OCI-LY1 (cell line): Measurements from ENCODE around the gene ACYP2.

Experiments
- H2AFZ ChIP-seq: fragments of 200-600 bp; sonication (generic), shearing (Covaris generic); 2 replicates; pipeline ENCODE4 v1.6.0; 2014; ENCODE audit warnings: antibody characterized with exemption, mild to moderate bottlenecking, low read length
- H3F3A ChIP-seq: fragments of 200-600 bp; sonication (generic), shearing (Covaris generic); 2 replicates; pipeline ENCODE4 v1.6.0; 2014; ENCODE audit warnings: mild to moderate bottlenecking, antibody characterized with exemption, low read length, moderate library complexity; ENCODE audit not compliant: insufficient read depth
- H3K27ac ChIP-seq: fragments of 200-600 bp; sonication (generic); 2 replicates; pipeline ENCODE4 v1.5.1; 2014; ENCODE audit warnings: low read length, mixed run types, mild to moderate bottlenecking, low read depth; ENCODE audit not compliant: poor library complexity, severe bottlenecking
- H3K27me3 ChIP-seq: fragments of 200-600 bp; sonication (generic); 2 replicates; pipeline ENCODE4 v1.6.0; 2014; ENCODE audit warnings: antibody characterized with exemption, mild to moderate bottlenecking, low read length, moderate library complexity; ENCODE audit not compliant: insufficient read depth
- H3K36me3 ChIP-seq: fragments of 200-600 bp; sonication (generic); 2 replicates; pipeline ENCODE4 v1.6.1; 2014; ENCODE audit warnings: mild to moderate bottlenecking, antibody characterized with exemption, low read length, moderate library complexity, mixed read lengths; ENCODE audit not compliant: insufficient read depth
- H3K4me1 ChIP-seq: fragments of 200-600 bp; sonication (generic); 2 replicates; pipeline ENCODE4 v1.5.1; 2014; ENCODE audit warnings: mild to moderate bottlenecking, low read length, moderate library complexity; ENCODE audit not compliant: insufficient read depth, severe bottlenecking
- H3K4me2 ChIP-seq: fragments of 200-600 bp; sonication (generic), shearing (Covaris generic); 2 replicates; pipeline ENCODE4 v1.6.1; 2014; ENCODE audit warnings: low read length
- H3K4me3 ChIP-seq: fragments of 200-600 bp; sonication (generic); 2 replicates; pipeline ENCODE4 v1.5.1; 2014; ENCODE audit warnings: low read length, low read depth, mild to moderate bottlenecking, mixed read lengths; ENCODE audit not compliant: poor library complexity, severe bottlenecking
- H3K79me2 ChIP-seq: fragments of 200-600 bp; shearing (Covaris generic); 2 replicates; pipeline ENCODE4 v1.6.1; 2016; ENCODE audit warnings: mixed run types, low read length, mixed read lengths; ENCODE audit not compliant: insufficient read depth
- H3K9ac ChIP-seq: fragments of 200-600 bp; sonication (generic), shearing (Covaris generic); 2 replicates; pipeline ENCODE4 v1.6.1; 2014; ENCODE audit warnings: mild to moderate bottlenecking, low read length, mixed read lengths
- H3K9me2 ChIP-seq: fragments of 200-600 bp; sonication (generic), shearing (Covaris generic); 2 replicates; pipeline ENCODE4 v1.6.1; 2014; ENCODE audit warnings: low read depth, mild to moderate bottlenecking, low read length, mixed read lengths
- H3K9me3 ChIP-seq: fragments of 200-600 bp; shearing (Covaris generic); 2 replicates; pipeline ENCODE4 v1.6.1; 2014; ENCODE audit warnings: low read length, mixed read lengths
- H4K20me1 ChIP-seq: fragments of 200-600 bp; sonication (generic), shearing (Covaris generic); 2 replicates; pipeline ENCODE4 v1.6.0; 2016; ENCODE audit warnings: mild to moderate bottlenecking, low read length; ENCODE audit not compliant: insufficient read depth
- EZH2 ChIP-seq: fragments of 200-600 bp; sonication (generic), shearing (Covaris generic); IDR thresholded peaks from 2 replicates; pipeline ENCODE4 v1.8.0; 2017; ENCODE audit warnings: borderline replicate concordance, mixed run types, mild to moderate bottlenecking, antibody characterized with exemption, low read length, moderate library complexity, mixed read lengths
- TF ChIP-seq, protein P1 (sequence below): fragments of 200-600 bp; sonication (generic), shearing (Covaris generic); IDR thresholded peaks from 2 replicates; pipeline ENCODE4 v1.5.1; 2017; ENCODE audit warnings: mild to moderate bottlenecking, antibody characterized with exemption, low read length, moderate library complexity, mixed read lengths

The ACYP2 gene

DNA sequence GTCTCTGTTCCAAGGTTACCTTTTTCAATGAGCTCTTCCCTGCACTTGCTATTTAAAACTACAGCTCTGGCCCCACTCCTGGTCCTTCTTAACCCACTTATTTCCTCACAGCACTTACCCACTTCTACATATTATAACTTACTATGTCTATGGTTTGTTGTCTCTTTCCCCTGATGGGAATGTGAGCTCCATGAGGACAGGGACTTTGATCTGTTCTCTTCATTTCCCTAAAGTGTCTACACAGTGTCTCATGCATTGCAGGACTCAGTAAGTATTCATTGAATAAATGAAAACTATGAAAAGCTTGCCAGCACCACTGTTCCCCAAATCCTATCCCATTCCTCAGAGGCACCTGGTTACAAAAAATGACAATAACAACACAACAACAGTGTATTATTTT lies 18.3 kb upstream of the ACYP2 start:
- no peaks in the 10 kb centered on the region for H3K79me2 ChIP-seq
- no peaks in the 10 kb centered on the region for H4K20me1 ChIP-seq
- no peaks in the 10 kb centered on the region for H3K9me3 ChIP-seq
- TF ChIP-seq, protein P1, sequence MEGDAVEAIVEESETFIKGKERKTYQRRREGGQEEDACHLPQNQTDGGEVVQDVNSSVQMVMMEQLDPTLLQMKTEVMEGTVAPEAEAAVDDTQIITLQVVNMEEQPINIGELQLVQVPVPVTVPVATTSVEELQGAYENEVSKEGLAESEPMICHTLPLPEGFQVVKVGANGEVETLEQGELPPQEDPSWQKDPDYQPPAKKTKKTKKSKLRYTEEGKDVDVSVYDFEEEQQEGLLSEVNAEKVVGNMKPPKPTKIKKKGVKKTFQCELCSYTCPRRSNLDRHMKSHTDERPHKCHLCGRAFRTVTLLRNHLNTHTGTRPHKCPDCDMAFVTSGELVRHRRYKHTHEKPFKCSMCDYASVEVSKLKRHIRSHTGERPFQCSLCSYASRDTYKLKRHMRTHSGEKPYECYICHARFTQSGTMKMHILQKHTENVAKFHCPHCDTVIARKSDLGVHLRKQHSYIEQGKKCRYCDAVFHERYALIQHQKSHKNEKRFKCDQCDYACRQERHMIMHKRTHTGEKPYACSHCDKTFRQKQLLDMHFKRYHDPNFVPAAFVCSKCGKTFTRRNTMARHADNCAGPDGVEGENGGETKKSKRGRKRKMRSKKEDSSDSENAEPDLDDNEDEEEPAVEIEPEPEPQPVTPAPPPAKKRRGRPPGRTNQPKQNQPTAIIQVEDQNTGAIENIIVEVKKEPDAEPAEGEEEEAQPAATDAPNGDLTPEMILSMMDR: no peak
- no peak for TF ChIP-seq EZH2
- H3K4me3 ChIP-seq: peak overlapping the region; percentile 13
- H3K27me3 ChIP-seq: no peaks in the 10 kb centered on the region
- peak overlapping the region; percentile 48 for H3K9ac ChIP-seq
- peak overlapping the region; percentile 40 for H3K4me2 ChIP-seq
- no peak overlapping the region for H2AFZ ChIP-seq
- H3K9me2 ChIP-seq: no peaks in the 10 kb centered on the region
- peaks cover 4% of the 10 kb centered on the region; the same call in 1 of the 2 replicates for H3K36me3 ChIP-seq
- H3K4me1 ChIP-seq: peaks cover 78% of the 10 kb centered on the region
- H3K27ac ChIP-seq: peak overlapping the region; percentile 99
- peaks cover 13% of the 10 kb centered on the region; the same call in 1 of the 2 replicates for H3F3A ChIP-seq

DNA sequence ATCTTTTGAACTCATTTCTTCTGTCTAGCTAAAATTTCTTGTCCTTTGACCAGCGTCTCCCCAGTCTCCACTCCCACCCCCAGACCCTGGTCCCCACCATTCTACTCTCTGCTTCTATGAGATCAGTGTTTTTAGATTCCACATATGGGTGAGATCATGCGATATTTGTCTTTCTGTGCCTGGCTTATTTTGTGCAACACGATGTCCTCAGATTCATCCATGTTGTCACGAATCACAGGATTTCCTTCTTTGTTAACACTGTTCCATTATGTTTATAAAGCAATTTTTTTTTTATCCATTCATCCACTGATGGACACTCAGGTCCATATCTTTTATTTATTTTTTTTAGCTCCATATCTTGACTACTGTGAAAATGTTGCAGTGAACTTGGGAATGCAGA lies 16.0 kb upstream of the ACYP2 start:
- Histone ChIP-seq H3K4me1 (peaks cover 78% of the 10 kb centered on the region), H3K9me3 (no peaks in the 10 kb centered on the region), H3K4me3 (peak overlapping the region; percentile 38), H3K36me3 (peaks cover 4% of the 10 kb centered on the region; the same call in 1 of the 2 replicates), H3F3A (peaks cover 17% of the 10 kb centered on the region; the same call in 1 of the 2 replicates), H3K9ac (peak overlapping the region; percentile 48), H4K20me1 (no peaks in the 10 kb centered on the region), H3K27me3 (no peaks in the 10 kb centered on the region), H3K9me2 (no peaks in the 10 kb centered on the region), H2AFZ (no peak overlapping the region), H3K79me2 (no peaks in the 10 kb centered on the region), H3K27ac (peak overlapping the region; percentile 99), H3K4me2 (peak overlapping the region; percentile 47)
- TF ChIP-seq EZH2: no peak
- TF ChIP-seq, protein P1: no peak

DNA sequence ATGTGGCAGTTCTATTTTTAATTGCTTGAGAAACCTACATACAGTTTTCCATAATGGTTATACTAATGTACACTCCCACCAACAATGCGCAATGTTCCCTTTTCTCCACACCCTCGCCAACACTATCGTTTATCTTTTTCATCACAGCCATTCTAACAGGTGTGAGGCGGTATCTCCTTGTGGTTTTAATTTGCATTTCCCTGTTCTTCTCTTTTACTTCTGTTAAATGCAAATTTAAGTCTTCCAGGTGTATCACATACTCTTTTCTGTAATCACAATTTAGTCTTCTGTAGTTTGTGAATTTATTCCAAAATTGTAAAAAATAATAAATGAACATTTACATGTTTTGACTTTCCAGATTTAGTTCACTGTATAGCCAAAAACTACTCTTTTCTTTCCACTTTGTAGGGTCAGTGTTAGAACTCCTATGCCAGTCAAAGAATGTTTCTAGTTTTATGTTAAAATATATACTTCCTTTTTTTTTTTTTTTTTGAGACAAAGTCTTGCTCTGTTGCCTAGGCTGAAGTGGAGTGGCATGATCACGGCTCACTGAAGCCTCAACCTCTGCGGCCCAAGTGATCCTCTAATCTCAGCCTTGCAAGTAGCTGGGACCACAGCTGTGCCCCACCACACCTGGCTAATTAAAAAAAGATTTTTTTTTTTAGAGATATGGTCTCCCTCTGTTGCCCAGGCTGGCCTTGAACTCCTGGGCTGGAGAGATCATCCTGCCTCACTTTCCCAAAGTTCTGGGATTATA lies 15.4 kb upstream of the ACYP2 start:
- Histone ChIP-seq H3K9ac (peak overlapping the region; percentile 61), H3K4me3 (peak overlapping the region; percentile 38), H3F3A (peaks cover 17% of the 10 kb centered on the region; the same call in 1 of the 2 replicates), H3K4me1 (peaks cover 84% of the 10 kb centered on the region), H3K27me3 (no peaks in the 10 kb centered on the region), H3K27ac (peak overlapping the region; percentile 99), H3K36me3 (peaks cover 4% of the 10 kb centered on the region; the same call in 1 of the 2 replicates), H3K79me2 (no peaks in the 10 kb centered on the region), H4K20me1 (no peaks in the 10 kb centered on the region), H2AFZ (no peak overlapping the region), H3K9me3 (no peaks in the 10 kb centered on the region), H3K4me2 (peak overlapping the region; percentile 54), H3K9me2 (no peaks in the 10 kb centered on the region)
- TF ChIP-seq, protein P1: no peak
- no peak for TF ChIP-seq EZH2
